Type B pancreatic cell (in vitro differentiated cells): ENCODE results near the gene CCDC34. TPM values are rescaled to one million over a fixed set of nuclear protein-coding genes. Genes with fewer than 3 reads are reported as not detected.
"Not testable (repeated sequence)": the region's sequence is repeated elsewhere in the genome, so short reads cannot be mapped to it uniquely, and the experiment has no call there.

Source experiments
- DNase-seq: peaks from one replicate; pipeline ENCODE4 v3.0.0; 2021; ENCODE audit warnings: mixed read lengths; ENCODE audit not compliant: unreplicated experiment; ENCODE audit errors: extremely low spot score
- H3K27ac Mint-ChIP-seq: 2 replicates; pipeline ENCODE4 v1.8.0; 2021; ENCODE audit warnings: mild to moderate bottlenecking, mixed read lengths
- H3K27me3 Mint-ChIP-seq: 2 replicates; pipeline ENCODE4 v1.8.0; 2021; ENCODE audit warnings: mixed read lengths
- H3K36me3 Mint-ChIP-seq: 2 replicates; pipeline ENCODE4 v1.8.0; 2021; ENCODE audit warnings: mixed read lengths
- H3K4me1 Mint-ChIP-seq: one replicate; pipeline ENCODE4 v1.8.0; 2021; ENCODE audit warnings: mixed read lengths; ENCODE audit not compliant: unreplicated experiment
- H3K4me3 Mint-ChIP-seq: 2 replicates; pipeline ENCODE4 v1.8.0; 2021; ENCODE audit warnings: mild to moderate bottlenecking, mixed read lengths
- H3K9me3 Mint-ChIP-seq: 2 replicates; pipeline ENCODE4 v1.8.0; 2021; ENCODE audit warnings: mixed read lengths
- total RNA-seq: library from RNA; stranded (reverse); gene quantifications from 2 replicates; pipeline ENCODE4 v1.2.1, GENCODE V29; 2021; ENCODE audit warnings: low replicate concordance
- TF ChIP-seq, protein P1 (sequence below): fragments of 200-600 bp; sonication (generic); conservative IDR thresholded peaks from 2 replicates; pipeline ENCODE4 v1.5.0; 2021; ENCODE audit warnings: antibody characterized with exemption, mild to moderate bottlenecking

Gene CCDC34
- total RNA-seq, 1 donor from 2014 or later: 30.4 TPM

DNA sequence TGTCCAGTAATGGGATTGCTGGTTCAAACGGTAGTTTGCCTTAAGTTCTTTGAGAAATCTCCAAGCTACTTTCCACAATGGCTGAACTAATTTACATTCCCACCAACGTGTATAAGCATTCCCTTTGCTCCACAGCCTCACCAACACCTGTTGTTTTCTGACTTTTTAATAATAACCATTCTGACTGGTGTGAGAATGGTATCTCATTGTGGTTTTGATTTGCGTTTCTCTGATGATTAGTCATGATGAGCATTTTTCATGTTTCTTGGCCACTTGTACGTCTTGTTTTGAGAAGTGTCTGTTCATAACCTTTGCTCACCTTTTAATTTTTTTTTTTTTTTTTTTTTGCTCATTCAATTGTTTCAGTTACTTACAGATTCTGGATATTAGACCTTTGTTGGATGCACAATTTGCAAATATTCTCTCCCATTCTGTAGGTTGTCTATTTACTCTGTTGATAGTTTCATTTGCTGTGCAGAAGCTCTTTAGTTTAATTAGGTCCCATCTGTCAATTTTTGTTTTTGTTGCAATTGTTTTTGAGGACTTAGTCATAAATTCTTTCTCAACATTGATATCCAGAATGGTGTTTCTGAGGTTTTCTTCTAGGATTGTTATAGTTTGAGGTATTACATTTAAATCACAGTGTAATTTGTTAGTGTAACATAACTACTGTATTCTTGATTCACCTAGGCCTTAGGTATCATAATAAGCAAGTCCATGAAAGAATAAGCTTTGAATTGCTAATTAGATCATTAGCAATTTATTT, 33.0 kb downstream of the CCDC34 start:
- Mint-ChIP-seq H3K4me3 (no peak overlapping the region), H3K4me1 (peaks cover 3% of the 10 kb centered on the region), H3K27me3 (no peaks in the 10 kb centered on the region), H3K36me3 (peaks cover 18% of the 10 kb centered on the region), H3K27ac (no peak overlapping the region), H3K9me3 (no peaks in the 10 kb centered on the region)
- DNase-seq: no peak
- TF ChIP-seq, protein P1, sequence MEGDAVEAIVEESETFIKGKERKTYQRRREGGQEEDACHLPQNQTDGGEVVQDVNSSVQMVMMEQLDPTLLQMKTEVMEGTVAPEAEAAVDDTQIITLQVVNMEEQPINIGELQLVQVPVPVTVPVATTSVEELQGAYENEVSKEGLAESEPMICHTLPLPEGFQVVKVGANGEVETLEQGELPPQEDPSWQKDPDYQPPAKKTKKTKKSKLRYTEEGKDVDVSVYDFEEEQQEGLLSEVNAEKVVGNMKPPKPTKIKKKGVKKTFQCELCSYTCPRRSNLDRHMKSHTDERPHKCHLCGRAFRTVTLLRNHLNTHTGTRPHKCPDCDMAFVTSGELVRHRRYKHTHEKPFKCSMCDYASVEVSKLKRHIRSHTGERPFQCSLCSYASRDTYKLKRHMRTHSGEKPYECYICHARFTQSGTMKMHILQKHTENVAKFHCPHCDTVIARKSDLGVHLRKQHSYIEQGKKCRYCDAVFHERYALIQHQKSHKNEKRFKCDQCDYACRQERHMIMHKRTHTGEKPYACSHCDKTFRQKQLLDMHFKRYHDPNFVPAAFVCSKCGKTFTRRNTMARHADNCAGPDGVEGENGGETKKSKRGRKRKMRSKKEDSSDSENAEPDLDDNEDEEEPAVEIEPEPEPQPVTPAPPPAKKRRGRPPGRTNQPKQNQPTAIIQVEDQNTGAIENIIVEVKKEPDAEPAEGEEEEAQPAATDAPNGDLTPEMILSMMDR: no peak

DNA sequence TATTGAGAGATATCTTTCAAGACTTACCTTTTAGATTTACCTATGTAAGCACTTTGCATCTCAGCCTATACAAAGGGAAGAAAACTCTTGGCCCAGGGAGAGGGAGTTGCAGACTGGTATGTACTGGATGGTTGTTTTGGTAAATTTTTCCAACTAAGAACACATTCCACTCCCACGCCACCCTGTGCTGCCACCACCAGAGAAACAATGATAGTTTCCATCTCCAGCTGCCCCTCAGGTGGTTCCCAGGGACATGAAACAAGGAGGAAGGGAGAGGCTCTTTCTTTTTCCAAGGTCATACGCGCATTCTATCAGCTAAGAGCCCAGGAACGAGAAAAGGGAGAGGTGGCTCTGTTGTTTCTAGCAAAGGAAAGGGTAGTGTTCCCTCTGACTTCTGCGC, 34.4 kb downstream of the CCDC34 start:
- peaks cover 3% of the 10 kb centered on the region for H3K4me1 Mint-ChIP-seq
- peaks cover 11% of the 10 kb centered on the region for H3K36me3 Mint-ChIP-seq
- no peak overlapping the region for H3K27ac Mint-ChIP-seq
- TF ChIP-seq, protein P1: no peak
- H3K4me3 Mint-ChIP-seq: no peak overlapping the region
- no peaks in the 10 kb centered on the region for H3K9me3 Mint-ChIP-seq
- no peaks in the 10 kb centered on the region for H3K27me3 Mint-ChIP-seq
- no peak for DNase-seq

GRCh38 chr11:27327064-27327463, 36.0 kb downstream of the CCDC34 start:
- not testable (repeated sequence) for H3K4me1 Mint-ChIP-seq, H3K27ac Mint-ChIP-seq, H3K27me3 Mint-ChIP-seq, DNase-seq, H3K4me3 Mint-ChIP-seq, H3K9me3 Mint-ChIP-seq
- H3K36me3 Mint-ChIP-seq: peaks cover 11% of the 10 kb centered on the region

DNA sequence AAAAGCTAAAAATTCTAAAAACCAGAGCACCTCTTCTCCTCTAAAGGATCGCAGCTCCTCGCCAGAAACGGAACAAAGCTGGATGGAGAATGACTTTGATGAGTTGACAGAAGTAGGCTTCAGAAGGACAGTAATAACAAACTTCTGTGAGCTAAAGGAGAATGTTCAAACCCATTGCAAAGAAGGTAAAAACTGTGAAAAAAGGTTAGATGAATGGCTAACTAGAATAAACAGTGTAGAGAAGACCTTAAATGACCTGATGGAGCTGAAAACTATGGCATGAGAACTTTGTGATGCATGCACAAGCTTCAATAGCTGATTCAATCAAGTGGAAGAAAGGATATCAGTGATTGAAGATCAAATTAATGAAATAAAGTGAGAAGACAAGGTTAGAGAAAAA, 40.8 kb downstream of the CCDC34 start:
- not testable (repeated sequence) for H3K27ac Mint-ChIP-seq, H3K4me1 Mint-ChIP-seq, H3K4me3 Mint-ChIP-seq, H3K9me3 Mint-ChIP-seq, DNase-seq, H3K27me3 Mint-ChIP-seq
- H3K36me3 Mint-ChIP-seq: peaks cover 16% of the 10 kb centered on the region

- not testable (repeated sequence) for H3K9me3 Mint-ChIP-seq, H3K27me3 Mint-ChIP-seq, DNase-seq, H3K4me1 Mint-ChIP-seq, H3K27ac Mint-ChIP-seq, H3K4me3 Mint-ChIP-seq
- H3K36me3 Mint-ChIP-seq: peaks cover 16% of the 10 kb centered on the region
These were observed 41.7 kb downstream of the CCDC34 start for GRCh38 chr11:27321340-27321739.

- Mint-ChIP-seq H3K9me3 (no peaks in the 10 kb centered on the region), H3K36me3 (peaks cover 16% of the 10 kb centered on the region)
These were observed 43.9 kb downstream of the CCDC34 start for GRCh38 chr11:27319072-27319471.

GRCh38 chr11:27317751-27318150, 45.3 kb downstream of the CCDC34 start:
- peaks cover 12% of the 10 kb centered on the region for H3K4me1 Mint-ChIP-seq
- peaks cover 16% of the 10 kb centered on the region for H3K36me3 Mint-ChIP-seq
- H3K27me3 Mint-ChIP-seq: no peaks in the 10 kb centered on the region
- no peak overlapping the region for H3K27ac Mint-ChIP-seq
- TF ChIP-seq, protein P1: no peak
- no peak overlapping the region for H3K4me3 Mint-ChIP-seq
- no peaks in the 10 kb centered on the region for H3K9me3 Mint-ChIP-seq
- no peak for DNase-seq

More at GRCh38 chr11:27319072-27319471, 43.9 kb downstream of the CCDC34 start:
- Mint-ChIP-seq H3K4me3 (no peak overlapping the region), H3K27me3 (no peaks in the 10 kb centered on the region), H3K27ac (peak overlapping the region; percentile 8), H3K4me1 (peaks cover 7% of the 10 kb centered on the region)
- TF ChIP-seq, protein P1: no peak
- no peak for DNase-seq
